Activated CD8-positive, alpha-beta memory T cell treated with anti-CD3 and anti-CD28 coated beads for 36 hours (primary cell): ENCODE measurements around the gene TMEM171. TPM values are rescaled to one million over a fixed set of nuclear protein-coding genes. Genes with fewer than 3 reads are reported as not detected.

Source experiments
- CTCF ChIA-PET: fragments of 350-600 bp; sonication (Branson Sonifier 250); formaldehyde crosslinking; loops from one replicate; lab custom pipeline; 2021; ENCODE audit warnings: antibody characterized with exemption; lab: Charles Lee
- POLR2A ChIA-PET: fragments of 350-600 bp; sonication (Branson Sonifier 250); formaldehyde crosslinking; loops from one replicate; lab custom pipeline; 2021; ENCODE audit warnings: antibody characterized with exemption; lab: Charles Lee
- total RNA-seq, 2 experiments: library from RNA; stranded (reverse); gene quantifications; one replicate each; pipeline ENCODE4 v1.2.3, GENCODE V29; 2021

TMEM171 gene
- total RNA-seq = not detected

DNA sequence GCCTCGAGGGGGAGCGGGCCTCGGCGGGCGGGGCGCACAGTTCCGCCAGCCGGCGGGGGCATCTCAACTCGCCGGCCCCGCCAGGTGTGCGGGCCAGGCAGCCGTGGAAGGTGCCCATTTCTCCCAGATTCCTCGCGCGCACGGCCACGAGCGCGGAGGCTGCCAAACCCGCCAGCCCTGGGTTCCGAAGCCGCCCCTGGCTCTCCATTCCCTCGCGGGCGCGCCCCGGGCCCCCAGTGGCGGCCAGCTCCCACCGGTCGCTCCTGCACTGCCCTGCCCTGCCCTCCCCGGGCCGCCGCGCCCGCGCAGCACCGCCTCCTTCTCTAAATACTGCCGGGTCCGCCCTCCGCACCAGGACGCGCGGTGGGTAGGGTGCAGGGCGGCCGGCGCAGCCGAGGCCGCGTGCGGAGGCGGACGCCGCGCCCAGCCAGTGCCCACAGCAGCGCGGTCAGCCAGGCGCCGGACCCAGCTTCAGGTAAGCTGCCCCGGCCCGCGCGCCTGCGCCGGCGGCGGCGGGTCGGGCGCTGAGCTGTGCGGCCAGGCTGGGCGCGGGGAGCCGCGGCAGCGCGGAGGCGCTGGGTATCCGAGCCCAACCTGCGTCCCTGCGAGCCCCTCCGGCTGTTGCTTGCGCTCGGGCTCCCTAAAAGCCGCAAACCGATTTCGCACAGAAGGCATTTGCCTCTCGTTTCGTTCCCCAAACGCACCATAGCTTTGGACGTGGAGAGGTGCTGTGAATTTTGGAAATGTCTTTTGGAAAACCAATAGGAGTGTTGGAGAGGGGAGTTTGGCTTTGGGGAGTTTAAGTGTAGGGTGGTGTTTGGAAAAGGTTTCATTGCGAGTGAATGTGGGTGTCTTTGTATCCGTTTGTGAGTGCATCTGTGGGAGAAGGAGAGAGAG, at the start of gene TMEM171:
TSS of gene TMEM171 (plus strand) at position 354 of the 897 bp plus-strand sequence. CDS start 2,799 bp downstream, outside the sequence.
- CTCF ChIA-PET = no interaction called here
- POLR2A ChIA-PET = no interaction called here

DNA sequence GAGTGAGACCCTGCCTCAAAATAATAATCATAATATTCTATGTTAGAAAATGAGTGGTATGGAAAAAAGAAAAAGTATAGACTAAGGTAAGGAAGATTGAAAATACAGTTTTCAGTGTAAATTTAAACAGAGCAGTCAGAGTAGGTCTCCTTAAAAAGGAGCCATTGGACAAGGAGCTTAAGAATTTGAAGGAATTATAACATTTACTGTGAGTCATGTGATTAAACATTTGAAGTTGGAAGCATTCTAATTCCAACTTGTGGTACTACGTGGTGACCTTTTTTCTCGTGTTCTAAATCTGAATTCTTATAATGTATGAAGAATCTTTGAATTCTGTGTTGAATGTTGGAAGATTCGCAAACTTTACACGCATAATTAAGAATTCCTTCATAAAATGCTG, 39.3 kb upstream of the TMEM171 start:
- ChIA-PET POLR2A (no interaction called here), CTCF (no interaction called here)

GRCh38 chr5:73088026-73088425, 32.3 kb upstream of the TMEM171 start:
- POLR2A ChIA-PET = no interaction called here
- CTCF ChIA-PET = interaction anchor here (1.2 kb wide), 1 partner anchor 114 kb away, joined by 3 read pairs; no protein-coding TSS in a partner anchor

- CTCF ChIA-PET = no interaction called here
- POLR2A ChIA-PET = no interaction called here
These were observed 26.4 kb upstream of the TMEM171 start for GRCh38 chr5:73093943-73094342.

DNA sequence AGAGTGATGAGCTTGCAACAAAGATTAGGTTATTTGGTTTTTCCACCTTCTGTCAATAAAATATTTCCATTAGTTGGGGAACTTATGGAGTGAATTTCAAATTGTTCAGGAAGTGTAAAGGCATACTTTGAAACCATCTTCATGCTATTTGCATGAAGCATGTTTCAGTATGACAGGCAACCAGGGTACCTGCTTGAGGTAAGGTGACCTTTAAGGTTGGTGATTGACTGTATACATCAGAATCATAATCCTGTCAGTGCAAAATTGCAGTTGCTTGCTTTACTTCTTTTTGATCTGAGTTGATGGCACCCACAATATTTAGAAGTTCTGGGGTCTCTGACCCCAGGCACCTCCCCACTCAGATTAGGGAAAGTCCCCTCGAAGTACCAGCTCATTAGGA, 26.0 kb upstream of the TMEM171 start:
- CTCF ChIA-PET = no interaction called here
- POLR2A ChIA-PET = no interaction called here

DNA sequence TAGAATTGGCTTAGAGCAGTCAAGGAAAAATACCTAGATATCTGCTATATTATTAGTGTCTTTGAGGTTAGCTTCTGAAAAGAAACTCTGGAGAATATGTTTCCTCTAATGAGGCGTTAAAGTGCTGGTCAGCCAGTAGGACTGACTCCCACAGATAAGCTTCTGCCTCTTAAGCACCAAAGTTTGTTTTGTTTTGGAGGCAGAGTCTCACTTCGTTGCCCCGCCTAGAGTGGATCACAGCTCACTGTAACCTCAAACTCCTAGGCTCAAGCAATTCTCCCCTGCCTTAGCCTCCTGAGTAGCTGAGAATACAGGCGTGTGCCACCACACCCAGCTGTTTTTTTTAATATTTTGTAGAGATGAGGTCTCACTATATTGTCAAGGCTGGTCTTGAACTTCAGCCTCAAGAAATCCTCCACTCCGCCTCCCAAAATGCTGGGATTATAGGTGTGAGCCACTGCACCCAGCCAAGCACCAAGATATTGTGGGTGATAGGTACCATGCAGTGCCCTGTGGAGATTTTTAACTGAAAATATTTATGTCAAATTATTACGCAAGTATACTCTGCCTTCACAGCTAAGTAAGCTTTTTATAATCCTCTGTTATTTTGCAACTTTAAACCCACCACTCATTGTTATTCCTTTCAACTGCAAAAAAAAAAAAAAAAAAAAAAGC, 24.7 kb upstream of the TMEM171 start:
- ChIA-PET CTCF (interaction anchor here (0.7 kb wide), 1 partner anchor 185 kb away, joined by 3 read pairs; no protein-coding TSS in a partner anchor), POLR2A (no interaction called here)

DNA sequence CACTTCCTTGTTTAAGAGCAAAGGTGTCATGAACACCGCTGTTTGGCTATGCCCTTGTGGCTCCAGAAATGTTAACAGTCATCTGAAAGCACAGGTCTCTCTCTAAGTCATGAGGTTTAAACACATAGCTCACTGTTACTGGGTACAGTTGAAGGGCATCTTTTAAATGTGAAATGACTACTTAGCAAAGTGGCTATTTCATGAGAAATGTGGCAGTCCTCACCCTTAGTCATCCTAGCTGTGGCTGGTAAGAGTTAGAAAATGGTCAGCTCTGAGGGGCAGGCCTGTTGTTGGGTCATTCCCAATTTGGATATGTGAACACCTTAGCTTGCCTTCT, 24.2 kb upstream of the TMEM171 start:
- ChIA-PET POLR2A (no interaction called here), CTCF (interaction anchor here (0.7 kb wide), 1 partner anchor 186 kb away, joined by 3 read pairs; no protein-coding TSS in a partner anchor)

- POLR2A ChIA-PET = no interaction called here
- CTCF ChIA-PET = no interaction called here
These were observed 22.6 kb upstream of the TMEM171 start for GRCh38 chr5:73097740-73098139.

GRCh38 chr5:73100109-73100508, 20.3 kb upstream of the TMEM171 start:
- CTCF ChIA-PET = no interaction called here
- POLR2A ChIA-PET = no interaction called here

- CTCF ChIA-PET = no interaction called here
- POLR2A ChIA-PET = no interaction called here
These were observed 16.5 kb upstream of the TMEM171 start for GRCh38 chr5:73103870-73104299.

DNA sequence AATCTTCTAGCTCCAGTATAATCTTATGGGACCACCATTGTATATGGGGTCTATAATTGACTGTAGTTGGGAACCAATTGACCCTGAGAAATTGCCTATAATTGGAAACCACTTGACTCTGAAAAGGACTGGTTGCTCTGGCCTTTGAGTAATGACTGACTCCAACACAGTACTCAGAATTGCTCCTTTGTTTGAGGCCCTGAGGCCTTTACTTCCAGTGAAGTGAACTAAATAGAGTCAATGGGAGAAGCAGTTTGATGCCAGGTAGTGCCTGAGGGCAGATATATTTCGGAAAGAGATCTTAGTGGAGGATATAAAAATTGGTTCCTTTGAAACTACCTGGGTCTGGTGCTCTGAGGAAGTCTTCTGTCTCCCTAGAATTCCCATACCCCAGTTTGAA, 16.0 kb upstream of the TMEM171 start:
- ChIA-PET CTCF (no interaction called here), POLR2A (no interaction called here)

DNA sequence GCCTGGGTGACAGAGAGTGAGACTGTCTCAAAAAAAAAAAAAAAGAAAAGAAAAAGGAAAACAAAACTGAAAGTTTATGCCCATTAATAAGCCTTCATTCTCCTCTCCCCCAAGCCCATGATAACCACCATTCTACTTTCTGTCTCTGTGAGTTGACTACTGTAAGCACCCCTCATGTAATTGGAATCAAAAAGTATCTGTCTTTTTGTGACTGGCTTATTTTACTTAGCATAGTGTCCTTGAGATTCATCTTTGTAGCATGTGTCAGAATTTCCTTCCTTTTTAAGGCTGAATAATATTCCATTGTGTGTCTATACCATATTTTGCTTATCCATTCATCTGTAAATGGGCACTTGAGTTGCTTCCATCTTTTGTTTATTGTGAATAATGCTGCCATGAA, 14.0 kb upstream of the TMEM171 start:
- ChIA-PET POLR2A (no interaction called here), CTCF (no interaction called here)

DNA sequence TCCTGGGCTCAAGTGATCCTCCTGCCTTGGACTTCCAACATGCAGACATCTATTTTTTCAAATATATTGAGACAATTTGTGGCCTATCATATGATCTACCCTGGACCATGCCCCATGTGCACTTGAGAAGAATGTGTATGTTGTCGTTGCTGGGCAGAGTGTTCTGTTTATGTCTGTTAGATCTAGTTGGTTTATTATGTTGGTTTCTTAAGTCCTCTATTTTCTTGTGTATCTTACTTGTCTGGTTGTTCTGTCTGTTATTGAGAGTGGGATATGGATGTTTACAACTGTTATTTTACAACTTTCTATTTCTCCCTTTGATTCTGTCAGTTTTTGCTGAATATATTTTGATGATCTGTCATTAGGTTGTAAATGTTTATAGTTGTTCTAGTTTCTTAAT, 10.2 kb upstream of the TMEM171 start:
- ChIA-PET POLR2A (no interaction called here), CTCF (no interaction called here)

DNA sequence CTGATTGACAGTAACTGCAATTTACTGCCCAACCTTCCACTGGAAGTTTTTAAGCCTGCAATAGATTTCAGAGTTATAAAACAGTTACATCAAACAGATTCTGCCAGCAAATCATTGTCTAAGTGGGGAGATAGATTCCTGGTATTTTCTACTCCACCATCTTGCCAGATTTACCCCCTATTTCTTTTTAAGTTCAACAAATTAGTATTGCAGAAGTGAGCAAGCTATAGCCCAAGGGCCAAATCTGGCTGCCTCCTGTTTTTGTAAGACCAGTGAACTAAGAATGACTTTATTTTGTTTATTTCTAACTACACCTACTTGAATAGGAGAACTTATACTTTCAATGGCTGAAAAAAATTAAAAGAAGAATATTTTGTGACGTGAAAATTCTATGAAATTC, 8.8 kb upstream of the TMEM171 start:
- CTCF ChIA-PET = no interaction called here

GRCh38 chr5:73112359-73112758, 8.0 kb upstream of the TMEM171 start:
- CTCF ChIA-PET = no interaction called here
- POLR2A ChIA-PET = no interaction called here

More for the DNA sequence above, 8.8 kb upstream of the TMEM171 start:
- POLR2A ChIA-PET = no interaction called here

DNA sequence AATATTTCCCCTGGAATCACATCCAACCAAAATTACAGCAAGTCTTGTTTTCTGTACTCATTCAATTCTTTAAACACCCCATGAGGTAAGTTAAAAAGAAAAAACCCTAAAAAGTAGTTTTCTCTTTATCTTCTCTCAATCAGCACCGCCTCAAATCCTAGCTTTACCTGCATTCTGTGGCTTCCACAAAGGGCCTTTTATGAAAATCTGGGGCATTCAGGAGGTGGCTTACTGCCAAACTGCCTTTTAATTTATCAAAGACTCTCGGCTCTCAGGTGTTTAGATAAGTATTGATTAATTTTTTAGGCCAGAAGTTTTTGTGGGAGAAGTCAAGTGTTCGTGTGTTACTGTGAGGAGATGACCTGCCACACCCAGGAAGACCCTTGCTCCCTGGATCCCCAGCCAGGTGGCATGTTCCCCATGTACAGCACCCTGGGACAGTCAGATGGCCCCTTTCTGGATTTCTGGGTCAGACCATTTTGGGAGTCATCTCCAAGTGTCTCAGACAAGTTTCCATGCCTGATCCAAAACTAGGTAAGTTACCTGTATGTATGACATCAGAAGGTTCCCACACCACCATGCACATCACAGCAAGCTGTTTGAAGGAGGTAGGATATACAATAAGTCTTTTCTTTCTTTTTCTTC, 6.2 kb upstream of the TMEM171 start:
- POLR2A ChIA-PET = no interaction called here
- CTCF ChIA-PET = no interaction called here

DNA sequence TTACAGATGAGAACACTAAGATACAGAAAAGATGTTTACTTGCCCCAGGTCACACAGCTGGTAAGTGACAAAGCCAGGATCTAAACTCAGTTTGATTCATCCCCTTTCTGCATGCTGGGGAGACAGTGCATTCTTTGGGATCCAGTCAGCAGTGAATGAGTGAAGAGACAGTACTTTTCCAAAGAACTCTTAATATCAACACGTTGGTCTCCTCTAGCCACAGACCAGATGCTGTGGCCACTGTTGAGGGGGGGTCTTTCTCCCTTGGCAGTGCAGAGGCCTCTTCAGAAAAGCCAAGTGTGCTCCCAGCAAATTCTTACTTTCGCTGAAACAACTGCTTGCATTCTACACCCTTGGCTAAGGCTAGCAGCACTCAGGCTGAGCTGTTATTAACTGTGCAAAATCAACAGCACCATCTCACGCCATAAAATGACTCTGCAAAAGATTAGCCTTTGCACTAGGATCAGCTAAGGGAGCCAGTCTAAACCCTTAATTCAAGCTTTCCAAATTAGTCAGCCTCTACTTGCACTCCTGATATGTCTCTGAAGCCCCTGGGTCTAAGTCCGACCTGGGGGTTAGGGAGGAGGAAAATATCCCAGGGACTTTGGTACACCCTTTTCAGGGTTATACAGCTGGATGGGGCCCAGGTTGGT, 4.8 kb upstream of the TMEM171 start:
- POLR2A ChIA-PET = no interaction called here
- CTCF ChIA-PET = no interaction called here

- POLR2A ChIA-PET = interaction anchor here (0.9 kb wide), 1 partner anchor 44 kb away, joined by 3 read pairs; no protein-coding TSS in a partner anchor
These were observed 3.9 kb upstream of the TMEM171 start for GRCh38 chr5:73116506-73116905.

DNA sequence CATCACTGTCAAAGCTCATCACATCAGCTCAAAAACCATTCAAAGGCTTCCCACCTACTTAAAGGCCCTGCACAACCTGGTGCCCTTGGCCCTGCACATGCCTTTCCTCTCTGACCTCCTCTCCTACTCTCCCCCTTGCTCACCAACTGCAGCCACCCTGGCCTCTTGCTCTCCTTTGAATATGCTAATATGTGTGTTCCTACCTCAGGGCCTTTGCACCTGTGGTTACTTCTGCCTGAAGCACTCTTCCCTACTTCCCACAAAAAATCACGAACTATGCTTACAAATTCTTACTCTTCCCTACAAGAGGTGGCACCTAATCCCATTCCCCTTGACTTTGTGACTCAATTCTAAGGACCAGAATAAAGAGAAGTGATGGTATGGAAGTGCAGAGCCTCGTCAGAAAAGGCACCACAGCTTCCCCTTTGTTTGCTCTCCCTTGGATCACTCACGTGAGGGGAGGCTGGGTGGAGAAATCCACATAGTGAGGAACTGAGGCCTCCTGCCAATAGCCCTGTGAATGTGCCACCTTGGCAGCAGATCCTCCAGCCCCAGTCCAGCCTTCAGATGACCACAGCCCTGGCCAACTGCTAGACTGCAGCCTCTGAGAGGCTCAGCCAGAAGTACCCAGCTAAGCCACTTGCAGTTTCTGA, 3.2 kb upstream of the TMEM171 start:
- ChIA-PET POLR2A (interaction anchor here (0.9 kb wide), 1 partner anchor 44 kb away, joined by 3 read pairs; no protein-coding TSS in a partner anchor), CTCF (no interaction called here)

More at GRCh38 chr5:73116506-73116905, 3.9 kb upstream of the TMEM171 start:
- CTCF ChIA-PET = no interaction called here
